ENCODE measurements around the gene ATF4.
A peak's percentile ranks its signal among the peaks of the same experiment; 100 is the strongest.
"Not testable (repeated sequence)": the region's sequence is repeated elsewhere in the genome, so short reads cannot be mapped to it uniquely, and the experiment has no call there.

ATF4 gene

DNA sequence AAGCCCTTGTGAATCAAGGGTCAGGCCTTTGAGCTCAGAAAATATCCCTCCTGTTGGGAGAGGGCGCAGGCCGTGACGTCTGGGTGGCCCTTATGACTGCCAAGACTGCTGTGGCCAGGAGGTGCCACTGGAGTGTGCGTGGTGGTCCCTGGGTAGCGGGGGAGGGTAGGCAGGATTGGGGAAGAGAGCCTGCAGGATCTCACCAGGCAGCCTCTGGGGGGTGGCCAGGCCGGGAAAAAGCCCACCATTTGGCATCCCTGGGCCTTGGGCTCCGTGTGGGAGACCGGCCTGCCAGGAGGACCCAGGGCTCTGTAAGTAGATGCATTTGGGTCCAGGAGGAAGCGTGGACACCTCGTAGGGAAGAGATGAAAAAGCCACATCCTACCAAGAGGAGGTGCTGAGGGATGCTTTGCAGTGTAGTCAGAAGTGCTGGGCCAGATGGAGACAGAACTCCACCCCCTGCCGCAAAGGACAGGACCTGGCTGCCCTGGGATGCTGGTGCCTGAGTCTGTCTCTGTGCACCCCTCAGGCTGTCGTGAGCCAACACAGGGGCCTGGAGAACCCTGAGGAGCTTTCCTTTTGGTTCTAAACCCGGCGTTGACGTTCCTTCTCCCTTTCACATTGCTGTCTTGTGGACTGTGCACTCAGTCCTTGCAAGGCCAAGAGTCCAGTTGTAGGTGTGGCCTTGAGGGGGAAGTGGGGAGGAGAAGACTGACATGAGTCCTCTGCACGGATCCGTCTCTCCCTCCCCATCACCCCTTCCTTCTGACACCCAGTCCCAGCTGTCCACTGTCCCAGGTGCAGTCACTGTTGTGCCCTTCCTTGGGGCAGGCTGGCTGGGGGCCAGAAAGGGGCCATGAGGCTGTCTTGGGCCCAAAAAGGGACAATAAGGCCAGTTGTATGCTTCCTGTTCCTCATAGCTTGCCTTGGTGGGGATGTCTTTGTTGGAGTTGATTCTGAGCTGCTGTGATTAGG, 31.0 kb upstream of the ATF4 start:
- DNase-seq, result no peak

DNA sequence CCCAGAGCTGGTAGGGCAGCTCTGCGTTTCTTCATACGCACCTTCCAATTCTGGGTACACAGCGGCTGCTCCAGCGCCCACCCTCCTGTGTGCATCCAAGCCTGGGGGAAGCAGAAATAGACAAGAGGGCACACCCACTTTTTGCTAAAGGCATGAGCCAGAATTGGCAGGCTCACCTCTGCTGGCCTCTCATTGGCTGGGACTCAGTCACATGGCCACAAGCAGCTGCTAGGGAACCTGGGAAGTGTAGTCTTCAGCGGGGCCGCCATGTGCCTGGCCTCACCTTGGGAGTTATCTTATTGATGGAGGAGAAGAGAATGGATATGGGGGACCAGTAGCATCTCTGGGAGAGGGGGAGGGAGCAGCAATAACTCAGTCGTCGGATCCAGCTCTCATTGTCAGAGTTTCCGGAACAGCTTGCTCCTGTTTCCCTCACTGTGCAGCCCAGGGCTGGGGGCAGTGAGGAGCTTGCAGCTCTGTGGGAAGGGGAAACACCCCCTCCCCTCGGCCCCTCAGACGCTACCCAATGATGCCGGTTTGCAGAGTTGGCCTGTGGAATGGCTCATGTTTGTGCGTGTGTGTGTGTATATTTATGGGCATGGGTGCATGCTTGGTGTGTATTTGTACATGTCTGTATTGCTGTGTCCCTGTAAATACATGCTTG, 30.1 kb upstream of the ATF4 start:
- DNase-seq, result peak; percentile 68

DNA sequence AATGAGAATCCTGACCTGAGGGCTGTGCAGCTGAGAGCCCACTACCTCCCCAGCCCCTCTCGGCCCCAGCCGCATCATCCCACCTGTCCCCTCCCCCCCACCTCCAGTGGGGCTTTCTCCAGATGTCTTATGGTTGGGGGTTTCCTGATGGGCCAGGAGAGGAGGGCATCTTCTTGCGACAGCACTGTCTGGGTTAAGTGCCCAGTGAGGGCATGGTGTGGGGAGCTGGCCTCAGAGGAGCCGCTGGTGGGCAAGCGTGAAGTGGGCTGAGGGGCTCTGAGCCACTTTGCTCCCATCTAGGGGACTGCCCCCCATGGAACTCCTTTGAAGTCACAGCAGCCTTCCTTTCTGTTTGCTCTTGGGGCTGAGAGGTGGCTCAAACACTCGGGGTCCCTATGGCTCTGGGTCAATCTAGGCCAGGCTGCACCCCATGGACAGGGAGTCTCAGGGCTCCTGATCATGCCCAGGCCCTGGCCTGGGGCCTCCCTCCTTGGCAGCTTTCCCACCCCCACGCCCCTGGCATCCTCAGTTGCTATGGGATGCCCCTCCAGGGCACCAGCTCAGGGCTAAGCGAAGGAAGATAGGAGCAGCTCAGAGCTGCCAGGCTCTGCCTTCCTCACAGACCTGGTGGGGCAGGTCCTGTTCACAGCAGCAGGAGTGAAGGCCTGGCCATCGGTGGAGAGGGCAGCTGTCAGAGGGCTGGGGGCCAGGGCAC, 29.2 kb upstream of the ATF4 start:
- DNase-seq, result no peak

DNA sequence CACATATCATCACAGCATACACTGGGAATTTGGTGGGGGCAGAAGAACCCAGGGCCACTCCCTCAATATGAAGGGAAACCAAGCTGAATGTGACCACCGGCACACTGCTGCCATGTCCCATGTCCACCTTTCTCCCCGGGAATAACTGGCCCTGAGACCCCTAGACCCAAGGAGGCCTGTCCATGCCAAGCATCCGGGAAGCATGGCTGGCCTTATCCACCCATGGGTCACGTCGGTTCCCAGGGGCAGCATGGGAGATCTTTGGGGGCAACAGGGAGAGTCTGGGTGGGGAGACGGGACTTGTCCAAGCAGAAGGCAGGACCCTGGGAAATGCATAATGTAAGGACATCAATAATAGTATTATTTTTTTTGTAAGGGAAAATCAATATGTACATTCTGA, 28.7 kb upstream of the ATF4 start:
- no peak for DNase-seq

DNA sequence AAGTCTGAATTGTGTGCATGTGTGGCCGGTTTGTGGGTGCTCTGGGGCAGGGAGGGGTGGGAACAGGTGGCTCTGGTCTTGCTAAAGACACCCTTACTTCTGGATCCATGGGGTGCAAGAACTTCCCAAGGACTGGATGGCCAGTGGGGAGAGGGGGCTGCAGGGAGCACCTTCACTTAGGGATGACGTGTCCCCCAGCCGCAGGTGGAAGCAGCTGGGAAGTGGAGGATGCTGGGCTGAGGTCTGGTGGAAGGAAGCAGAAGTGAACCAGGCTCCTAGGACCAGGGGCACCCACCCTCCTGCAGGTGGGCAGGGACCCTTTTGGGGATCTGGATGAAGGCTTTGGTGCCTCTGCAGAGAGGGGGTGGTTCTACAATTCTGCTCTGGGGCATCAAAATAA, 28.2 kb upstream of the ATF4 start:
- no peak for DNase-seq

DNA sequence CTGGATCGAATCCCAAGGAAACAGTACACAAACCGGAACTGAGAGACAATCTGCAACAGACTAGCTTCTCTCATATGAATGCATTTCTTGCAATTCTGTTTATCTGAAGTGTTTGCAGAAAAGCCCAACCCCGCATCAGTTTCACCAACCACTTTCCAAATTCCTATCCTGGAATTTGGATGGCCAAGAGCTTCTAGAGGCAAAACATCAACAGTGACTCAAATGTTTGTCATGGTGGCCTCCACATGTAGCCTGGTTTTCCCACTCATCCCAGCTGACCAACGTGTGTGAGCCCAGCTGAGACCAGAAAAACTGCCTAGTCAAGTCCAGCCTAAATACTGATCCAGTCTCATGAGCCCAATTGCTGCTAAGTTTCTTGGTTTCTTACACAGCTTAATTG, 26.6 kb upstream of the ATF4 start:
- DNase-seq, result peak; percentile 83

DNA sequence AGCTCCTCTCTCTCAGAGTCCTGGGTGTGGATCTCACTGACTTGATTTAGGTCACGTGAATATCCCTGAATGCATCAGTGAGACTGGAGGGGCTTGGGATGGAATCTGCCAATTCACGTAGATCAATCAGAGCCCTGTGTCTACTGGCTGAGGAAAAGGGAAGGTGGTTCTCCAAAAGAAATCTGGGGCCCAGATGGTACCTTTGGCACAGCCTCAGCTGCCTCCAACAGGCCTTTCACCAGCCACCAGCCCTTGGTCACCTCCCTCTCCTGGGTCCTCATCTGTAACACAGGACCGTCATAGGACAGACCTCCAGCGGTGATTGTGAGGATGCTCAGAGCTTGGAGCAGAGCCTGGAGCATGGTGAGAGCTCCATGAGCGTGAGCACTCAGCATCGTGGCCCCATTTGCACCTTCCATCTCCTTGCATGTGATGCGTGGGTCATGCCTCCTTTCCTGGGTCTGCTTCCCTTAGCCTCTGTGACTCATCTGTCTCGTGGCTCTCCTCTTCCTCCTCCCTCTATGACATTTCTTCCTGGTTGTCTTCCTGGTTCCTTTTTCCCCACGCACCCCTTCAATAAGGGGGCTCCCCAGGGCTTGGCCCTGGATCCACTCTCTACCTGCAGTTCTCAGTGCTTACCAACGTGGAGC, 25.8 kb upstream of the ATF4 start:
- DNase-seq, result peak; percentile 37

DNA sequence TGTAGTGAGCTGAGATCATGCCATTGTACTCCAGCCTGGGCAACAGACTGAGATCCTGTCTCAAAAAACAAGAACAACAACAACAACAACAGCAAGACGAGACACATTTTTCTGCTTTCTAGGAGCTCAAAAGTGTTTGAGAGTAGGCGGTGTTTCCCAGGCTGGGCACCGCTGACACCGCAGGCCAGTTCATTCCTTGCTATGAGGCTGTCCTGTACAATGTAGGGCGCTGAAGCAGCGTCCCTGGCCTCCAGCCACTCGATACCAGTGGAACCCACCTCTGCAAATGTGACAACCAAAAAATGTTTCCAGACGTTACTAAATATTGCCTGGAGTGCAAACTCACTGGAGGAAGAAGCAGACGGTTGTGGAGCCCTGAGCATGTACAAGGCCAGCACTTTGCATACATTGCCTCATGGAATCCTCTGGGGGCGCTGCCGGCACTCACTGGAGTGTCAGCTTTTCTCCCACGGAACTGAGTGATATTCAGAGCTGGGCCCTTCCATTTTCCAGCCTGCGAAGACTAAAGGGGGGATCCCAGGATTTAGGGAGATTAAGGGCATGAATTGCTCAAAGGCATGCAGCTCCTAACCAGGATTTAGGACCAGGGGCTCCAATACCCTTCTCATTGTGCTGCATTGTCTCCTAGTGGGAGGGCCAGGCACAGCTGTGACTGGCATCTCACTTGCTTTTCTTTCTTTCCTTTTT, 24.1 kb upstream of the ATF4 start:
- peak; percentile 63 for DNase-seq

DNA sequence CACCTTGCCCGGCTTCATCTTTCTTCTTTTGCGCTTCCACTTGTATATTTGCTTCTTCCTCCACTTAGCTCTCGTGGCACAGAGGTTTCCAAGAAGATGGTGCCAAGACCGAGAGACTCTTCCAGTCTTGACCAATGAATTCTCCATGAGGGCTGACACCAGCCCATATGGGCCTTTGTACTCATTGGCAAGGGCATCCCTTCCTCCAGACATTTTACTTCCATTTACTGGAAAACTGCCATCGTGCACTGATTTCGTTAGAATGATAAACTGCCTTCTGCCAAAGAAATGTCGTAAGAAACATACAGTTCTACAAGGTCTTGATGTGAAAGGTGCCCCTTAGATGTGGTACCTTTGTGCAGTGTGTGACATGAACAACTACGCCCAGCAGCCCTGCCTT, 22.9 kb upstream of the ATF4 start:
- no peak for DNase-seq

DNA sequence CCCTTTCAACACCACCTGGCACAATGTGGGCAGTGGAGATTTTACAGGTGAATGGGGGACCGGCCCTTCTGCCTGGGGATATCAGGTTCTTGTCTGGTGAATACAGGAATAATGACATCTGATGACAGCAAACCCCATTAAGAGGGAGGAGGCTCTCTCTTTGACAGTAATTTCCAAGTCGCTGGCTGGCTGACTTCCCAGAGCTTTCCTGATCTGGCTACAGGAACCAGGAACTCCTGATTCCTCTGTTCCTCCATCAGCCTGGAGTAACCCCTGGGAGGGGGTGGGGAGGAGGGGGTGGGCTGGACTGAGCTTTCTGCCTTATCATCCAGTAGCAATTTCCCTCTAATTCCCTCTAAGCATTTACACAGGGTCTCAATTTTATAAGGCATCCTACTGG, 22.0 kb upstream of the ATF4 start:
- DNase-seq, result no peak

DNA sequence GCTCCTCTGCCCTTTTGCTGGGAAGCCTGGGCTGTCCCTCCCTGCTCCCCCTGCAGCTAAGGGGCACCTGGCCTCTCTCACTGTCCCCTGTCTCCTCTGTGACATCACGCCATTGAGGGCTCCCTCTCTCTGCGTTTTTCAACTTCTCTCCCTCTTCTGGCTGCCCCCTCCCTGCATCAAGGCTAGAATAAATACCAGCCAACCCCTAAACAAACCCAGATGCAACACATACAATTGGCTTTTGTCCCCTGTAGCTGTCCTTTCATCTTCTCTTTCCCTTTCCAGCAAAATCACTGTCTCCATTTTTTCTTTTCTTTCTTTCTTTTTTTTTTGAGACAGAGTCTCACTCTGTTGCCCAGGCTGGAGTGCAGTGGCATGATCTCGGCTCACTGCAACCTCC, 21.6 kb upstream of the ATF4 start:
- DNase-seq, result no peak

DNA sequence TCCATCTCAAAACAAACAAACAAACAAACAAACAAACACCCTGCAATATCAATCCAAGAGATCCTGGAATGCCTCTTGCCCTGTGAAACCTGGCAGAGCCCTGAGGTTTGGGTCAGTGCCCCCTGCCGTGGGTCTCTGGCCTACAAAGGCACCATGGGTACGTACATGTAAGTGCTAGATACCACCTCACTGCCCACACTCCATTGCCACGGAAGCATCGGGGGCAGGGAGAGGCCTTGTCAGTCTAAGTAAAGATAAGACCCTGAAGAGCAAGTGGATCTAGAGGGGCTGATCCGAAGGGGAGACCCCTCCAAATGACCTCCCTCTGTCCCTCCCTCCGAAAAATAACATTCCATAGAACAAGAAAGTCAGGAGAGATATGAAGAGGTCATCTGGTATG, 20.3 kb upstream of the ATF4 start:
- no peak for DNase-seq

DNA sequence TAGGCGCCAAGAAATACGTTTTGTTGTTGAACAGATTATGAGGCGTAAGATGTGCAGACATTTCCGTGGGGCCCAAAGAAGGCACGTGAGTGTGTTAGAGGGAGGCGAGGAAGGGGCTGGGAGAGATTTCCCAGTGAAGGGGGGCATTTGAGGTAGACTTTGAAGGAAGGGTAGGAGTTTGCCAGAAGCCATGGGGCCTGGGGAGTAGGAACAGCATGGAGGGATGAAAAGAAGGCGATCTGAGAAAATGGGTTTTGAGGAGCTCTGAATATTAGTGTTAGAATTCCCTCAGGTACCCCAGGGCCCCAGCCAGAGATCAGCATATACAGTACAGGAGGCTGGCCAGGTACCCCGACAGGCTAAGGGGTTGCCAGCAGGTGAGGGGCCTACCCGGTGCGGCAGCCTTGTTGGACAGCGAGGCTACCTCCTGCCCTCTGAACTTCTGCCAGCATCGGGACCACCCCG, 18.7 kb upstream of the ATF4 start:
- DNase-seq, result no peak

DNA sequence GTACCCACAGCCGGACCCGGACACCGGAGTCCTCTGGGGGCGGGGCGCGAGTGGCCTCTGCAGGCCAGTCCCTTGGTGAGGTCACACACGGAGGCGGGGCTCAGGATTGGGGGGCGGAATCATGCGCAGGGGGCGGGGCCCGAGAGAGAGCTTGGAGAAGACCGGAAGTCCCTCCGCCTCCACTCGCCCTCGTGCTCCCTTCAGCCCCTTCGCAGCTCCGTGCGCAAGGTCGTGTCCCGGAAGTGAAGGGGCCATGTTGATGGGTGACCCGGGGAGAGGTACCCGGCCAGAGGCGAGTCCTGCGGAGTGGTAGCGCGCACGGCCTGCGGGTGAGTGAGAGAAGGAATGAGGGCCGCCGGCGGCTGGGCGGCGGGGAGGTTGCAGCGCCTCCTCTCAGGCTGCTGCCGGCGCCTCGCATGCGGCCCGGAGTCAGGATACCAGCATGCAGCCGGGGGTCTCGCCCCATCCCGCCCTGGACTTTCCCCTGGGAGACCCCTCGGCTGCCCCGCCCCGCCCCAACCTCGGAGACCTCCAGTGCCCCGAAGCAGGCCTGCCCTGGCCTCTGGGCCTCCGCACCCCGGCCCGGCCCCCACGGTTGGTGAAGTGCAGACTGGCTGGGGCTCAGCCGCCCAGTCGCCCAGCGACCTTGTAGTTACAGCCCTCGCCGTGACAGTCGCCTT, 18.1 kb upstream of the ATF4 start, which contains the start of gene MIEF1:
MIEF1 (plus strand) TSS at position 182 of the 680 bp plus-strand sequence. CDS start 9,005 bp downstream, outside the sequence.
- peak; percentile 97 for DNase-seq

DNA sequence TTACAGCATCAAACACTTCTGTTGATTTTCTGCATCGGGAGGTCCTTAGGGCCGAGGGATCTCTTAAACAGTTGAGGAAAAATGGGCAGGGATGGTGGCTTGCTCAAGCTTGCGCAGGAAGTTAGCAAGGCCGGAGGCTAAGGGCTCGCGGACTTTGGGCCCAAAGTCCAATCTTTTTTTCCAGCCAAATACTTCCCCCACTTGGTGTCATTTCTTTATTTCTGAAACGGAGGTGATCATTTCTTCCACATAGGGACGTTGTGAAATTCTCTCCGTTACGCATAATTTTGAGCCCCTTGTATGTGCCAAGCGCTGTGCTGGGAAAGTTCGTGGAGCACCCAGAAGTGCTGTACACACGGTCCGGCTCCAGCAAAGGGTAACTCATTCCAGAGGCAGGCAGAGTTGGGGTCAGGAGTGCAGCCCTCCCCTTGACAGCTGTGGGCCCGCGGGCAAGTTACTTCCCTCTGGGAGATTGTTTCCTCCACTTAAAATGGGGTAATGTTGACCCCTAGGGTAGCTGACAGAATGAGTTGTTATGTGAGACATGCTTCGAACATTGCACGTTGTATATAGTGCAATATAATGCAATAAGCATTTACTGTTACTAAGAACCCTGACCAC, 17.5 kb upstream of the ATF4 start:
- peak; percentile 53 for DNase-seq

DNA sequence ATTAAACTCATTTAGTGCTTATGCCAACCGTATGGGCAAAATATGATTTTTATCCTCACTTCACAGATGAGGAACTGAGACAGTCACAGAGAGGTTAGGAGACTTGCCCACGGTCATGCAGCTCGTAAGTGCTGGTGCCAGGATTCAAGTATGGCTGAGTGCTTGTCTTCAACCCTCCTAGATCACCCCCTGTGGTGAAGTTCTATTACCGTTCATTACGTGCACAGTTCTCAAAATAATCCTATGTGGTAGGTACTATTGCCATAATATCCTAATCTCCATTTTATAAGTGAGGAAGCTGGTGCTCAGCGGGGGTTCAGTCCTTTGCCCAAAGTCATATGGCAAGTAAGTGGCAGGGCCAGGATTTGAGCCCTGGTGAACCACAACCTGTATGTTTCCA, 16.7 kb upstream of the ATF4 start:
- DNase-seq, result no peak

DNA sequence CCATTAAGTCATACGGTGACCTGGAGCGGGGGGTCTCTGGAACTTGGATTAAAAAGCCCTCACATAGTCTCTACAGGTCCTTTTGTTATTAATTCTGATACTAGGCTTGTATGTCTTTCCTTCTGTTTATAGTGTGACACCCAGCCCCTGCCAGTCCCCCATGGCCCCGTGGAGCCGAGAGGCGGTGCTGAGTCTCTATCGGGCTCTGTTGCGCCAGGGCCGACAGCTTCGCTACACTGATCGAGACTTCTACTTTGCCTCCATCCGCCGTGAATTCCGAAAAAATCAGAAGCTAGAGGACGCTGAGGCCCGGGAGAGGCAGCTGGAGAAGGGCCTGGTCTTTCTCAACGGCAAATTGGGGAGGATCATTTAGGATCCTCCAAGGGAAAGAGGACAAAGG, 16.3 kb upstream of the ATF4 start:
- no peak for DNase-seq

DNA sequence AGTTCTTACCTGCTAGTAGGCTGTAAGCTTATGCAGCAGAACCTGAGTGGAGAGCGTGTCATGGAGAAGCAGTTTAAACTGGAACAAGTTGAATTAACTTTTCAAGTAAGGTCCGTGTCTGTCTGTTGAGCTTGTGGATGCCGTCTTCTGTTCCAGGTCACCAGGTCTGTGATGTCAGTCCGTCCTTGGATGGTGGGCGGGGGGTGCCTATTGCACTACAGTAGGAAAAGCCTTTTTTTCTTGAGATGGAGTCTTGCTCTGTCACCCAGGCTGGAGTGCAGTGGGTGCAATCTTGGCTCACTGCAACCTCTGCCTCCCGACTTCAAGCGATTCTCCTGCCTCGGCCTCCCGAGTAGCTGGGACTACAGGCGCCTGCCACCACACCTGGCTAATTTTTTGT, 13.3 kb upstream of the ATF4 start:
- DNase-seq, result not testable (repeated sequence)

DNA sequence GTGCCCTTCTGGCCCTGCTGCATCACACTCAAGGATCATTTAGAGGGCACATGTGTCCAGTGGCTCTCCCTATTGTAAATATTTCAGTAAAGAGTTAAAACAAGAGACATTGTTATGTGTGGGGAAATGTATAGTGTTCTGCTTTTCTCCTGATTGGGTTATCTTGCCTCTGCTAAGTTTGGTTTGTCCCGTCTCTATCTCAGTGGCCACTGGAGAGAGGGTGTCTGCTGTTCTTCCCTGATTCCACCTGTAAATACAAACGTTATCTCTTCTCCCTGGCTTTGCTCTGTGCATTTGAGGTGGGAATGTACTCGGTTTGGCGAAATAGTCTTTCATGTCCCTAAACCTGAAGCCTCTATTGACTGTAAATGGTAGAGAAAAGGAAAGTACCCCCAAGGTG, 12.0 kb upstream of the ATF4 start:
- no peak for DNase-seq

DNA sequence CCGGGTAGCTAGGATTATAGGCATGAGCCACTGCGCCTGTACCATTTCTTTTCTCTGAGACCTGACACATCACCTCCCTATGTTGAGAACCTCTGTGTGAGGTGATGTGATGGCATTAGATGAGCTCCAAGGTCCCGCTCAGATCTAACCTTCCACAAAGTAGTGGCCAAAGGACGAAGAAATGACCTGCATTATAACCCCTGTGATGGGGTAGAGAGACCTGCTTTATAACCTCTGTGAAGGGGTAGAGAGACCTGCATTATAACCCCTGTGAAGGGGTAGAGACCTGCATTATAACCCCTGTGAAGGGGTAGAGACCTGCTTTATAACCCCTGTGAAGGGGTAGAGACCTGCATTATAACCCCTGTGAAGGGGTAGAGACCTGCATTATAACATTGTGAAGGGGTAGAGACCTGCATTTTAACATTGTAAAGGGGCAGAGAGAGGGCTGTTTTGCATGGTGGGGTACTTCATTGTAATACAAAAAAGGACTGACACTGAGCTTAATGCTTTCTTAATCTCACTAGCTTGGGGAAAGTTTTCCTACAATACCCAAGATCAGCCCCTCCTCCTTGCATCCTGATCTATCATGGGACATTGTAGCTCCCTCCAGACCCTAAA, 9.7 kb upstream of the ATF4 start:
- DNase-seq, result no peak

DNA sequence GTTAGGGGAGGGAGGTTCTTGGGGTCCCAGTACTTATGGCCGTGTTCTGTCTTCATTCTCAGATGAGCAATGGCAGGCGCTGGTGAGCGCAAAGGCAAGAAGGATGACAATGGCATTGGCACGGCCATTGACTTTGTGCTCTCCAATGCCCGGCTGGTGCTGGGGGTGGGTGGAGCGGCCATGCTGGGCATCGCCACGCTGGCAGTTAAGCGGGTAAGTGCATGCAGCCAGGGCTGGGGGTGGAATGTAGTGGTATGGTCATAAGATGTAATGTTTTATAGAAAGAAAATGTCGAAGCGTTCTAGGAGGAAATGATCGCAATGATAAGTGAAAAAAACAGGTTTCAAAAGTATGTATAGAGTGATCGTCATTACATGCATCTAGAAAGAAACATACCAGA, 9.1 kb upstream of the ATF4 start:
- no peak for DNase-seq

Measured in EL (cell line).